ENCODE results near the gene LIPN.

DNA sequence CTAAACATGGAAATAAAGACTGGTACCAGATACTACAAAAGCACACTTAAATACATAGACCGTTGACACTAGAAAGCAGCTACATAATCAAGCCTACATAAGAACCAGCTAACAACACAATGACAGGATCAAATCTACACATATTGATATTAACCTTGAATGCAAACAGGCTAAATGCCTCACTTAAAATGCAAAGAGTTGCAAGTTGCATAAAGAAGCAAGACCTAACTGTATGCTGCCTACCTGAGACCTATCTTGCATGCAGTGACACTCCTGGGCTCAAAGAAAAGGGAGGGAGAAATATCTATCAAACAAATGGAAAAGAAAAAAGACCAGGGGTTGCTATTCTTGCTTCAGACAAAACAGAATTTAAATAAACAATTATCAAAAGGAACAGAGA lies 14.2 kb upstream of the LIPN start:
- TF ChIP-seq CTCF (IDR thresholded peaks at IDR 0.05; ENCODE audit: poor library complexity) (no peak), EZH2 (IDR thresholded peaks at IDR 0.05; ENCODE audit: borderline replicate concordance) (no peak)

All from hepatocyte (in vitro differentiated cells).